Hematopoietic multipotent progenitor cell treated with erythropoietin and hydrocortisone succinate and interleukin-3 and kit ligand, for 6 days (in vitro differentiated cells): ENCODE measurements around the gene FPGT.
"Not testable (repeated sequence)": the region's sequence is repeated elsewhere in the genome, so short reads cannot be mapped to it uniquely, and the experiment has no call there.

ENCODE experiments used
- DNase-seq: peaks from one replicate; pipeline ENCODE4 v3.0.0-alpha.2; 2015

Gene FPGT

DNA sequence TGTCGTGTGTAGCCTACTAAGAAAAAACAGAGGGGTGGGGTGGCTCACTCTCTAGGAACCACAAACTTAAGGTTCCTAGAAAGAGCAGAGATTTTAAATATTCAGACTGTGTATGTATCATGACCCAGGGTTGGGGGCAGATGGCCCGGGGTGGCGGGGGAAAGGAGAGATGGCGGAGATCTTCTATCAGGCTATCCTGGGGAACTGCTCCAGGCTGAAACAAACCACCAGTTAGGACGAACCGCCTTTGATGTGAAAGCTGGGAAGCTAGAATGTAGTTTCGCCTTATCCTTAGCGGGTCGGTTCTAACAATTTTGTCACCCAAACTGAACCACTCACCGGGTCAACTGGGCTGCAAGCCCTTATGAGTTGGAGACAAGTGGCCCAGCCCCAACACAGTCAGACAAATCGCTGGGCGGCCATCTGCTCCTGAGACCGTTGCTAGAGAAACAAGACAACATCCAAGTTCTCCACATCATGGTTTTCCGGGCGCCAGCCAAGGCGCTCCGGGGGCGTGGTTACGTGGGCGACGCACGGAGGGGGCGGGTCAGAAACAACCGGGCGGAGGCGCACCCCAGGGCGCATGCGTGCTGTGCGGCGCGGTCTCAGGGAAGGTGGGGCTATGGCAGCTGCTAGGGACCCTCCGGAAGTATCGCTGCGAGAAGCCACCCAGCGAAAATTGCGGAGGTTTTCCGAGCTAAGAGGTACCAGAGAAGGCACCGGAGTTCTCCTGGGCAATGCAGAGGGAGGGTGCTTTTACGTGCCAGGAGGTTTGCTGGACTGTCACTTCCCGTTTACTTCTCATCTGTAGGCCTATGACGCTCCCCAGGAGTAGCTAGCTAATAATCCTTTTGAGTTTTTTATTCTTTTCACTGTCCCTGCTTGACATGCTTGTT, at the start of gene FPGT, which contains the start of gene LRRIQ3:
TSS of gene FPGT (plus strand) at position 586 of the 896 bp plus-strand sequence. CDS start at position 623, 37 bp downstream.
TSS of gene LRRIQ3 (minus strand) at position 520 of the 896 bp plus-strand sequence. CDS start 14,492 bp downstream, outside the sequence.
- peak; percentile 97 for DNase-seq

GRCh38 chr1:74160046-74160445, 38.0 kb upstream of the FPGT start:
- DNase-seq, result no peak

DNA sequence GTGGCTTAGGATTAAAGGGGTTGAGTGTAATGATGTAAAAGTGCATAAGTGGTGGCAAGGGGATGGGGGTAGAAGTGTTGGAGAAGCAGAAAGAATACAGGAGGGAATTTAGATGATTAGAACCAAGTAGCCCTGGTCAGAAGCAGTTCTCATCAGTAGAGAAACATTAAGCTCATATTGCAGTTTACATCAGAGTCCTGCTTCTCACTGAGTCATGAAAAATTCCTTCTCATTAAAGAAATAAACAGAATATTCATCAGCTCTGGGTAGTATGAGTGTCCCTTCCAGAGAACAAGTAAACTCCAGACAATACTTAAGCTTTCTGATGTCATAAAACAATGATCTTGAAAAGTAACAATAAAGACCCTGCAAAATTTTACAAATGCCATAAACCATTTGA, 36.5 kb upstream of the FPGT start:
- no peak for DNase-seq

DNA sequence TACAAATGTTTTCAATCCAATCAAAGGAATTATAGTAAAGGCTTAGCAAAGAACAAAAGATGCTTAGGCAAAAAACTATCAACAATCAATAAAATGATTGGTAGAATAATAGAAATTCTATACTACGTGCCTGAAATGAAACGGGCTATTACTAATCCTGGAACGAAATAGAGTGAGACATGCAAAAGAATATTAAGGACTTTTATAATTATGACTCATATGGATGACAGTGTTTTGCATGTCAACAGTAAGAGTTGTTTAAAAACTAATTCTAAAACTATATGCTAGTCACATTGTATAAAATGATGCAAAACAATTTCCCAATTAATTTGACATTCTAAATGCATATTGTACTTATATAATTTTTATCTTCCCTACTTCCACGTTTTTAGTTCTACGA, 35.7 kb upstream of the FPGT start:
- DNase-seq, result no peak

- DNase-seq, result not testable (repeated sequence)
Measured at GRCh38 chr1:74174423-74174822, 23.6 kb upstream of the FPGT start.

- no peak for DNase-seq
Measured at GRCh38 chr1:74180490-74180889, 17.6 kb upstream of the FPGT start.

GRCh38 chr1:74193908-74194307, 4.1 kb upstream of the FPGT start:
- no peak for DNase-seq

- DNase-seq, result no peak
Measured at GRCh38 chr1:74195339-74195738, 2.7 kb upstream of the FPGT start.

GRCh38 chr1:74197255-74197654, 787 bp upstream of the FPGT start:
- DNase-seq, result no peak

DNA sequence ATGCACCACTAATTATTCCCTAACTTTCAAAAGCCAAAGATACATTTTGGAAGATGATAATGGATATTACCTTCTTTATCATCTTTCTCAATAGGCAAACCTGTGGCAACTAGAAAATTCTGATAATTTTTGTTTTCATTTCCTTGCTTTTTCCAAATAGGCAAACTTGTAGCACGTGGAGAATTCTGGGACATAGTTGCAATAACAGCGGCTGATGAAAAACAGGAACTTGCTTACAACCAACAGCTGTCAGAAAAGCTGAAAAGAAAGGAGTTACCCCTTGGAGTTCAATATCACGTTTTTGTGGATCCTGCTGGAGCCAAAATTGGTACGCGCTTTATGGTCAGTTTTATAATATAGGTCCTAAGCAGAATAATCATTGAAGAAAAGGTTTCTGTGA, 1.5 kb downstream of the FPGT start:
- DNase-seq, result peak; percentile 52

GRCh38 chr1:74205266-74205665, 7.2 kb downstream of the FPGT start:
- no peak for DNase-seq

DNA sequence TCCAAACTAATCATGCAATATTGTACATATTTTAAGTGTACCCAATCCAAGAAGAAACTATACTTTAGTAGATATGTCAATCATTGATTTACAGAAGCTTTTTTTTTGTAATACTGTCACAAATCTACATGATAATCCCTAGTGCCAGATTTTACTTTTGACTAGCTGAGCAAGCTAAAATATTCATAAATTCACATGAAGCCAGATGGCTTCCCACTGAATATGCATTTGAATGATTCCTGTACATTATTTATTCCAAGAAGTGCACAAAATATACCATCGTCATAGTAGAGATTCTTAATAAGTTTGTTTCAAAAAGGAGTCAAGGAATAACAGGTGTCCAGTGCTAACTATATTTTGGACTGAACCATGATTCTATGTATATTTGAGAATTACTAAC, 17.2 kb downstream of the FPGT start:
- DNase-seq, result no peak

GRCh38 chr1:74222701-74223100, 24.7 kb downstream of the FPGT start:
- no peak for DNase-seq

DNA sequence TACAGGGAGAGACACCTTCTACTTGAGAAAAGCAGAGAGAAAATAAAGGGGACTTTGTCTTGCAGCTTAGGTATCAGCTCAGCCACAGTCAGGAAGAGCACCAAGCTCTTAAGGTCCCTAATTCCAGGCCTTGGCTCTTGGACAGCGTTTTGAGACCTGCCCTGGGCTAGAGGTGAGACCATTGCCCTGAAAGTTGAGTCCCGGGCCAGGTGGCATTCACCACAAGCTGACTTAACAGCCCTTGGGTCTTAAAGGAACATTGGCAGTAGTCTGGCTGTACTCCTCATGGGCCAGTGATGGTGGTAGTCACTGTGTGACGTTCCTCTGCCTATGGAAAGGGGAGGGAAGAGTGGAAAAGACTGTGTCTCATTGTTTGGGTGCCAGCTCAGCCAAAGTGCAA, 25.4 kb downstream of the FPGT start:
- no peak for DNase-seq

DNA sequence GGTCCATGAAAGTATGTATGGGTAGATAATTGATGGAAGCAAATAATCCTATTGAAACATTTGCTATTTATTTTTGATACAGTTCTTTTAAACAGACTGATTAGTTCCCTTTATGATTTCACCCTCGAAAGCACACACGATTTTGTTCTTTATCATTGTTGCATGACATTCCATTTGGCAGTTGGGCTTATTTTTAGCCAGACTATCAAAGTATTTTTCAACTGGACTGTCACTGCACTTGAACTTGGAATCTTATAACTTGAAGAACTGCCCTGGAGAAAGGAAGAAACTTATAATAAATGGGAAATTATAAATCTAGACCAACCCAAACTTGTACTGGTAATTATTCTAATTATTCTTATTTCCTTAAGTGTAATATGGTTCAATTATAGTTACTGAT, 37.1 kb downstream of the FPGT start, which contains the start of gene TNNI3K:
TSS of gene TNNI3K (plus strand) at position 235 of the 400 bp plus-strand sequence. CDS start at position 300, 65 bp downstream.
- DNase-seq, result no peak

GRCh38 chr1:74236440-74236839, 38.4 kb downstream of the FPGT start:
- DNase-seq, result no peak

DNA sequence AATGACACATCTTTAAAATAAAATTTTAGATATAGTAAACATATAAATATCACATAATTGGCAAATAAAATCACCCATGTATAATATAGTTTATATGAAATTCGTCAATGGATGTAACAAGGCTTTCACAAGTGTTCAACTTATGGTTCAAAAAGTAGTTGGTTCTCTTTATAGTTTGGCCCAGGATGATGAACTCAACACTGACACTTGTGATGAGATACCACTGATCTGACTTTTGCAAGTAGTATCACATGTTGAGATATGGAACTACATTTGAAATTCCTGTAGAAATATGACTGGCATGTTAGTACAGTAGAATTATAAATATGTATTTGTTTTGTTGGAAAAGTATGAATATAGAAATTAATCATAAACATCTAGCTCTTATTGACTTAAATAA, 39.0 kb downstream of the FPGT start:
- DNase-seq, result no peak

DNA sequence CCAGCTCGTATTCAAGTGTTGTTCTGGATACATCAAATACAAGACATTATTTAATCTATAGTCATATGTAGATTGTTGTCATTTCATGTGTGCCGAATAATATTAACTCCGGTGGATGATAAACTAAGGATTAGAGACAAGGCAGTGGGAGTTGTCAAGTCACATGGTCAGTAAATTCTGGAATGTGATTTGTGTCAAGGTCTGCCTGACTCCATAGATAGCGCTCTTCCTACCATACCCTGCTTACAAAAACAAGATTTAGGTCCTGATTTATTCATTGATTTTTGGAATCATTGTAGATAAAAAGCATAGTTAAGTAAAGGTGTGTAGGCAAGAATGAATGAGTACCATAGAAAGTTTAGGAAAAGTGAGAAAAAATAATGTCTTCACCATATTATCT, 39.7 kb downstream of the FPGT start:
- DNase-seq, result no peak

DNA sequence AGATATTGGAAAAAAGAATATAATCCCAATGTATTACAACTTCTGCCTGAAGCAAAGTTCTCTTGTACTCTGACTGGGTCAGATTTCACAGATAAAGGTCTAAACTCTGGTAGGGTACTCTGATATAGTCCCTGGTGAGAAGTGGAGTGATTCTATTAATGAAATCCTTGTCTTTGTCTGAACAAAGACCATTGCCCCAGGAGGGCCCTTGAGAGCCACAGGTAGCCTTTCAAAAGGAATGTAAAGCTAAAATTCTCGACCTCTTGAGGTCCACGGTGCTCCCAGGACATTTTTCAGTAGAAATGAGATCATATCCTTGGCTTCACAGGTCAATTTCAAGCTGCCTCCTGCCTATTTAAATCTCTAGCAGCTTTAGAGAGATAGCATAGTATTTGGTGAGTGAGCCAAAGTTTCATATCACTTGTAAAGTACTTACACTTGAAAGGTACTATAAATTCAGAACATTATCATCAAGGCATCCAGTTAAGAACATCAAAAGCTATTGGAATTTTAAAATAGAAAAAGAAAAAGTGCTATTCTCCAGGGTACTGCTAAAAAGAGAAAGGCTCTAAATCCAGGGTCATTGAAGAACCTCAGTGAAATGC, 47.2 kb downstream of the FPGT start:
- DNase-seq, result no peak

DNA sequence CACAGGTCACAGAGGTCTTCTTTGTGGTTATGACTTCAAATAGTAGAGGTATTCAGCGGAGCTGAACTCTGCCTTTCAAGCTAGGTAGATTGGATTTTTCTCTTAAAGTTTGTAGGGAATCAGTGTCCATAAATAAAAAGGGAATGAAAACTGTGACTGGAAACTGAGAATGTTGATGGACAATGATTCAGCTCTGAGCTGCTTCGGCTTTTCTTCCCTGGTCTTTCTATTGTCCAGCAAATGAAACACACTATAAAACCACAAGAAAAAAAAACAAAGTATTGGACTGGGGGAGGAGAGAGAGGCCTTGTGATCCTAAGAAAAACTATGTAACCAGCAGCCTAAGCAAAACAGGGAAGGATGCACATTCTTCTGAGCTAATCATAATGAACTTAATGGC, 48.3 kb downstream of the FPGT start:
- DNase-seq, result no peak

- DNase-seq, result no peak
Measured at GRCh38 chr1:74247881-74248528, 50.0 kb downstream of the FPGT start.

- not testable (repeated sequence) for DNase-seq
Measured at GRCh38 chr1:74253243-74253824, 55.3 kb downstream of the FPGT start.
